ENCODE results near the gene LLPH.

LLPH gene

GRCh38 chr12:66087365-66087943 is 43.1 kb downstream of the LLPH start:
- no peak for DNase-seq

- no peak for DNase-seq
Measured at GRCh38 chr12:66085998-66086397, 44.6 kb downstream of the LLPH start.

GRCh38 chr12:66085213-66085612 is 45.3 kb downstream of the LLPH start:
- DNase-seq = no peak

- no peak for DNase-seq
Measured at GRCh38 chr12:66083766-66084165, 46.8 kb downstream of the LLPH start.

- no peak for DNase-seq
Measured at GRCh38 chr12:66082744-66083143, 47.8 kb downstream of the LLPH start.

- no peak for DNase-seq
Measured at GRCh38 chr12:66080791-66081190, 49.8 kb downstream of the LLPH start.

GRCh38 chr12:66077542-66077941 is 53.0 kb downstream of the LLPH start:
- DNase-seq = no peak

- DNase-seq = no peak
Measured at GRCh38 chr12:66074561-66074960, 56.0 kb downstream of the LLPH start.

- DNase-seq = no peak
Measured at GRCh38 chr12:66072566-66072965, 58.0 kb downstream of the LLPH start.

- no peak for DNase-seq
Measured at GRCh38 chr12:66072135-66072534, 58.4 kb downstream of the LLPH start.

GRCh38 chr12:66071549-66071948 is 59.0 kb downstream of the LLPH start:
- DNase-seq = no peak

GRCh38 chr12:66070378-66071120 is 60.0 kb downstream of the LLPH start:
- DNase-seq = no peak

GRCh38 chr12:66066929-66067523 is 63.5 kb downstream of the LLPH start:
- DNase-seq = no peak
